Measurements from ENCODE around the gene NEK5. TPM values are rescaled to one million over a fixed set of nuclear protein-coding genes. Genes with fewer than 3 reads are reported as not detected.
"Not testable (repeated sequence)": the region's sequence is repeated elsewhere in the genome, so short reads cannot be mapped to it uniquely, and the experiment has no call there.

Gene NEK5
- total RNA-seq, 1 experiment from 2014 or later: 0.20 TPM

GRCh38 chr13:52103386-52103785 is 25.5 kb downstream of the NEK5 start:
- H3K27me3 ChIP-seq: no peaks in the 10 kb centered on the region
- no peaks in the 10 kb centered on the region for H3K9me3 ChIP-seq
- no peaks in the 10 kb centered on the region for H3K36me3 ChIP-seq
- DNase-seq: no peak
- H3K4me3 ChIP-seq: no peak overlapping the region

GRCh38 chr13:52102423-52102822 is 26.4 kb downstream of the NEK5 start:
- H3K27me3 ChIP-seq, DNase-seq, H3K4me3 ChIP-seq, H3K9me3 ChIP-seq, H3K36me3 ChIP-seq: not testable (repeated sequence)

GRCh38 chr13:52097197-52097596 is 31.7 kb downstream of the NEK5 start:
- no peak overlapping the region for H3K4me3 ChIP-seq
- no peaks in the 10 kb centered on the region for H3K27me3 ChIP-seq
- H3K9me3 ChIP-seq: no peaks in the 10 kb centered on the region
- no peaks in the 10 kb centered on the region for H3K36me3 ChIP-seq
- no peak for DNase-seq

GRCh38 chr13:52096748-52097147 is 32.1 kb downstream of the NEK5 start:
- Histone ChIP-seq H3K27me3 (no peaks in the 10 kb centered on the region), H3K4me3 (no peak overlapping the region), H3K9me3 (no peaks in the 10 kb centered on the region), H3K36me3 (no peaks in the 10 kb centered on the region)
- DNase-seq: no peak

GRCh38 chr13:52096062-52096461 is 32.8 kb downstream of the NEK5 start:
- Histone ChIP-seq H3K27me3 (no peaks in the 10 kb centered on the region), H3K4me3 (no peak overlapping the region), H3K36me3 (no peaks in the 10 kb centered on the region), H3K9me3 (no peaks in the 10 kb centered on the region)
- DNase-seq: no peak

- H3K9me3 ChIP-seq: no peaks in the 10 kb centered on the region
- no peaks in the 10 kb centered on the region for H3K27me3 ChIP-seq
Measured at GRCh38 chr13:52092087-52092486, 36.8 kb downstream of the NEK5 start.

GRCh38 chr13:52091473-52091872 is 37.4 kb downstream of the NEK5 start:
- Histone ChIP-seq H3K36me3 (no peaks in the 10 kb centered on the region), H3K9me3 (no peaks in the 10 kb centered on the region), H3K27me3 (no peaks in the 10 kb centered on the region), H3K4me3 (no peak overlapping the region)
- no peak for DNase-seq

More at GRCh38 chr13:52092087-52092486, 36.8 kb downstream of the NEK5 start:
- DNase-seq: no peak
- Histone ChIP-seq H3K4me3 (no peak overlapping the region), H3K36me3 (no peaks in the 10 kb centered on the region)

GRCh38 chr13:52085421-52085820 is 43.5 kb downstream of the NEK5 start:
- H3K27me3 ChIP-seq: no peaks in the 10 kb centered on the region
- H3K36me3 ChIP-seq: no peaks in the 10 kb centered on the region
- peak; percentile 41 for DNase-seq
- H3K9me3 ChIP-seq: no peaks in the 10 kb centered on the region
- no peak overlapping the region for H3K4me3 ChIP-seq

GRCh38 chr13:52084981-52085380 is 43.9 kb downstream of the NEK5 start:
- H3K27me3 ChIP-seq, DNase-seq, H3K4me3 ChIP-seq, H3K36me3 ChIP-seq, H3K9me3 ChIP-seq: not testable (repeated sequence)

GRCh38 chr13:52082601-52083000 is 46.3 kb downstream of the NEK5 start:
- H3K36me3 ChIP-seq: no peaks in the 10 kb centered on the region
- 0 out of 2 replicates have a peak, but pooled peaks cover 2% of the 10 kb centered on the region for H3K27me3 ChIP-seq
- no peak for DNase-seq
- no peaks in the 10 kb centered on the region for H3K9me3 ChIP-seq
- H3K4me3 ChIP-seq: no peak overlapping the region

- not testable (repeated sequence) for H3K9me3 ChIP-seq, H3K4me3 ChIP-seq, H3K36me3 ChIP-seq, H3K27me3 ChIP-seq, DNase-seq
Measured at GRCh38 chr13:52079891-52080290, 49.0 kb downstream of the NEK5 start.

- Histone ChIP-seq H3K4me3 (no peak overlapping the region), H3K9me3 (peaks cover 7% of the 10 kb centered on the region), H3K36me3 (no peaks in the 10 kb centered on the region), H3K27me3 (no peaks in the 10 kb centered on the region)
- no peak for DNase-seq
Measured at GRCh38 chr13:52070929-52071523, 57.8 kb downstream of the NEK5 start.

- no peak for DNase-seq
- no peak overlapping the region for H3K4me3 ChIP-seq
- no peaks in the 10 kb centered on the region for H3K36me3 ChIP-seq
- H3K27me3 ChIP-seq: no peaks in the 10 kb centered on the region
- peaks cover 10% of the 10 kb centered on the region for H3K9me3 ChIP-seq
Measured at GRCh38 chr13:52067237-52067636, 61.6 kb downstream of the NEK5 start.

GRCh38 chr13:52061587-52061986 is 67.3 kb downstream of the NEK5 start:
- Histone ChIP-seq H3K4me3 (no peak overlapping the region), H3K9me3 (peaks cover 5% of the 10 kb centered on the region; the same call in 1 of the 2 replicates), H3K36me3 (no peaks in the 10 kb centered on the region), H3K27me3 (no peaks in the 10 kb centered on the region)
- peak; percentile 39 for DNase-seq

GRCh38 chr13:52061064-52061463 is 67.8 kb downstream of the NEK5 start:
- not testable (repeated sequence) for H3K9me3 ChIP-seq, H3K27me3 ChIP-seq, H3K36me3 ChIP-seq, DNase-seq, H3K4me3 ChIP-seq

GRCh38 chr13:52053460-52053859 is 75.4 kb downstream of the NEK5 start:
- DNase-seq: no peak
- Histone ChIP-seq H3K9me3 (no peaks in the 10 kb centered on the region), H3K4me3 (no peak overlapping the region), H3K36me3 (no peaks in the 10 kb centered on the region), H3K27me3 (no peaks in the 10 kb centered on the region)

- H3K36me3 ChIP-seq: no peaks in the 10 kb centered on the region
- no peaks in the 10 kb centered on the region for H3K27me3 ChIP-seq
- H3K4me3 ChIP-seq: no peak overlapping the region
- no peaks in the 10 kb centered on the region for H3K9me3 ChIP-seq
- DNase-seq: no peak
Measured at GRCh38 chr13:52051400-52051799, 77.5 kb downstream of the NEK5 start.

- no peak for DNase-seq
- Histone ChIP-seq H3K27me3 (no peaks in the 10 kb centered on the region), H3K36me3 (no peaks in the 10 kb centered on the region), H3K9me3 (no peaks in the 10 kb centered on the region), H3K4me3 (no peak overlapping the region)
Measured at GRCh38 chr13:52048516-52048915, 80.4 kb downstream of the NEK5 start.

- Histone ChIP-seq H3K27me3 (no peaks in the 10 kb centered on the region), H3K36me3 (no peaks in the 10 kb centered on the region), H3K9me3 (no peaks in the 10 kb centered on the region; the same call in 1 of the 2 replicates), H3K4me3 (no peak overlapping the region)
- no peak for DNase-seq
Measured at GRCh38 chr13:52047463-52047862, 81.4 kb downstream of the NEK5 start.
